ENCODE measurements around the gene ARHGEF18.
"Not testable (repeated sequence)": the region's sequence is repeated elsewhere in the genome, so short reads cannot be mapped to it uniquely, and the experiment has no call there.

Gene ARHGEF18

DNA sequence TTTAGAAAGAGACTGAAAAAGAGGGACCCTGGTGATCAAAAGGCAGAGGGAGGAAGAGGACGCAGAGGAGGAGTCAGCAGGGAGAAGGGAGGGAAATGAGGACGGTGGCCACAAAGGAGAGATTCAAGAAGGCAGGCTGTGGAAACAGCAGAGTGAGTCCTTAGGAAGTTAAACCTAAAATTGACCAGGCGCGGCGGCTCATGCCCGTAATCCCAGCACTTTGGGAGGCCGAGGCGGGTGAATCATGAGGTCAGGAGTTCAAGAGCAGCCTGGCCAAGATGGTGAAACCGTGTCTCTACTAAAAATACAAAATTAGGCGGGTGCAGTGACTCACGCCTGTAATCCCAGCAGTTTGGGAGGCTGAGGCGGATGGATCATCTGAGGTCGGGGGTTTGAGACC lies 20.1 kb downstream of the ARHGEF18 start:
- H3K9me3 ChIP-seq (ENCODE audit: control insufficient read depth, insufficient read depth, low read depth, low read length); H3K4me3 ChIP-seq (ENCODE audit: low read depth, low read length); H3K9ac ChIP-seq (ENCODE audit: low read length); H3K36me3 ChIP-seq (ENCODE audit: control insufficient read depth, insufficient read depth, low read length); H3K27ac ChIP-seq (ENCODE audit: low read depth, low read length); H3K4me1 ChIP-seq (ENCODE audit: control insufficient read depth, insufficient read depth, low read length): not testable (repeated sequence)
- H3K27me3 ChIP-seq (ENCODE audit: control insufficient read depth, insufficient read depth, low read length): peaks cover 16% of the 10 kb centered on the region; the same call in 1 of the 2 replicates

DNA sequence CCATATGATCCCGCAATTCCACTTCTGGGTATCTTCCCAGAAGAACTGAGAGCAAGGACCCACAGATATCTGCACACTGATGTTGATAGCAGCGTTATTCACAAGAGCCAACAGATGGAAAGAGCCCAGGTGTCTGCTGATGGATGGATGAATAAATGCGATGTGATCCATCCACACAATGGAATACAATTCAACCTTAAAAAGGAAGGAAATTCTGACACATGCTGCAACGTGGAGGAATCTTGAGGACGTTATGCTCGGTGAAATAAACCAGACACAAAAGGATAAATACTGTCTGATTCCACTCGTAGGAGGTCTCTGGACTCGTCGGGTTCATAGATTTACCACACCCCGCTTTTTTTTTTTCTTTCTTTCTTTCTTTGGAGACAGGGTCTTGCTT lies 21.8 kb downstream of the ARHGEF18 start:
- Histone ChIP-seq H3K27ac (ENCODE audit: low read depth, low read length) (no peak overlapping the region), H3K4me3 (ENCODE audit: low read depth, low read length) (no peak overlapping the region), H3K9me3 (ENCODE audit: control insufficient read depth, insufficient read depth, low read depth, low read length) (no peaks in the 10 kb centered on the region), H3K9ac (ENCODE audit: low read length) (no peak overlapping the region), H3K36me3 (ENCODE audit: control insufficient read depth, insufficient read depth, low read length) (no peaks in the 10 kb centered on the region), H3K4me1 (ENCODE audit: control insufficient read depth, insufficient read depth, low read length) (no peaks in the 10 kb centered on the region), H3K27me3 (ENCODE audit: control insufficient read depth, insufficient read depth, low read length) (no peaks in the 10 kb centered on the region; the same call in 1 of the 2 replicates)

DNA sequence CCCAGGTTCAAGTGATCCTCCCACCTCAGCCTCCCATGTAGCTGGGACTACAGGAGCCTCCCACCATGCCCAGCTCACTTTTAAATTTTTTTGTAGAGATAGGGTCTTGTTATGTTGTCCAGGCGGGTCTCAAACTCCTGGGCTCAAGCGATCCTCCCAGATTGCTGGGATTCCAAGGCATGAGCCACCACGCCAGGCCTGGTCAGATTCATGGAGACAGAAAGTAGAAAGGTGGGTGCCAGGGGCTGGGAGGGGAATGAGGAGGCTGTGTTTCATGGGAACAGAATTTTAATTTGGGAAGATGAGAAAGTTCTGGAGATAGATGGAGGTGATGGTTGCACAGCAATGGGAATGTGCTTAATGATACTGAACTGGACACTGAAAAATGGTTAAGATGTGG lies 22.3 kb downstream of the ARHGEF18 start:
- no peaks in the 10 kb centered on the region for H3K27me3 ChIP-seq (ENCODE audit: control insufficient read depth, insufficient read depth, low read length)
- peaks cover 4% of the 10 kb centered on the region; the same call in 1 of the 2 replicates for H3K4me1 ChIP-seq (ENCODE audit: control insufficient read depth, insufficient read depth, low read length)
- no peaks in the 10 kb centered on the region for H3K36me3 ChIP-seq (ENCODE audit: control insufficient read depth, insufficient read depth, low read length)
- no peak overlapping the region for H3K9ac ChIP-seq (ENCODE audit: low read length)
- no peak overlapping the region for H3K4me3 ChIP-seq (ENCODE audit: low read depth, low read length)
- no peaks in the 10 kb centered on the region for H3K9me3 ChIP-seq (ENCODE audit: control insufficient read depth, insufficient read depth, low read depth, low read length)
- H3K27ac ChIP-seq (ENCODE audit: low read depth, low read length): no peak overlapping the region

DNA sequence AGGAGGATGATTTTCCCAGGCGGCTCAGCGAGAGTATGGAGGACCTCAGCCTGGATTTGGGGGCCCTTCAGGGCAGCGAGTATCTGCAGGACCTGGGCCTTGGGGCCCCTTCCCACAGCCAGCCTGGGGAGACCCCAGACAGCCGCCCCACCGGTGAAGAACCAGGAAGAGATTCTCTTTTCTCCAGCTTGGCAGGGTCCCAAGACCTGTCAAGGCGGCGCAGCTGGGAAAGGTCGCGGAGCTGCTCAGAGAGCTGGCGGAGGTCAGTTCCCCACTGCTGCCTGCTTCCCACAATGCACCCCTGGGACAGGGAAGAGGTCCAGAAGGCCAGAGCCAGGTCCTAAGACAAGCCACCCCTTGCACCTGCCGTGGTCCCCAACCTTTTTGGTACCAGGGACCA lies 24.1 kb downstream of the ARHGEF18 start:
- Histone ChIP-seq H3K27me3 (ENCODE audit: control insufficient read depth, insufficient read depth, low read length) (no peaks in the 10 kb centered on the region), H3K9me3 (ENCODE audit: control insufficient read depth, insufficient read depth, low read depth, low read length) (no peaks in the 10 kb centered on the region), H3K4me3 (ENCODE audit: low read depth, low read length) (no peak overlapping the region), H3K4me1 (ENCODE audit: control insufficient read depth, insufficient read depth, low read length) (peaks cover 4% of the 10 kb centered on the region; the same call in 1 of the 2 replicates), H3K36me3 (ENCODE audit: control insufficient read depth, insufficient read depth, low read length) (no peaks in the 10 kb centered on the region), H3K9ac (ENCODE audit: low read length) (no peak overlapping the region), H3K27ac (ENCODE audit: low read depth, low read length) (no peak overlapping the region)

DNA sequence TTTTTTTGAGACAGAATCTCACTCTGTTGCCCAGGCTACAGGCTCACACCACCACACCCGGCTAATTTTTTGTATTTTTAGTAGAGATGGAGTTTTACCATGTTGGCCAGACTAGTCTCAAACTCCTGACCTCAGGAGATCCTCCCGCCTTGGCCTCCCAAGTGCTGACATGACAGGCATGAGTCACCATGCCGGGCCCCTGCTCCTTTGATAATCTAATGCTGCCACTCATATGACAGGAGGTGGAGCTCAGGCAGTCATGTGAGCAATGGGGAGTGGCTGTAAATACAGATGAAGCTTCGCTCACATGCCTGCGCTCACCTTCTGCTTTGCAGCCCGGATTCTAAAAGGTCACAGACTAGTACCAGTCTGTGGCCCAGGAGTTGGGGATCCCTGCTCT lies 25.1 kb downstream of the ARHGEF18 start:
- Histone ChIP-seq H3K9me3 (ENCODE audit: control insufficient read depth, insufficient read depth, low read depth, low read length) (no peaks in the 10 kb centered on the region), H3K36me3 (ENCODE audit: control insufficient read depth, insufficient read depth, low read length) (no peaks in the 10 kb centered on the region), H3K9ac (ENCODE audit: low read length) (no peak overlapping the region), H3K4me1 (ENCODE audit: control insufficient read depth, insufficient read depth, low read length) (peaks cover 4% of the 10 kb centered on the region; the same call in 1 of the 2 replicates), H3K27me3 (ENCODE audit: control insufficient read depth, insufficient read depth, low read length) (no peaks in the 10 kb centered on the region), H3K27ac (ENCODE audit: low read depth, low read length) (no peak overlapping the region), H3K4me3 (ENCODE audit: low read depth, low read length) (no peak overlapping the region)

DNA sequence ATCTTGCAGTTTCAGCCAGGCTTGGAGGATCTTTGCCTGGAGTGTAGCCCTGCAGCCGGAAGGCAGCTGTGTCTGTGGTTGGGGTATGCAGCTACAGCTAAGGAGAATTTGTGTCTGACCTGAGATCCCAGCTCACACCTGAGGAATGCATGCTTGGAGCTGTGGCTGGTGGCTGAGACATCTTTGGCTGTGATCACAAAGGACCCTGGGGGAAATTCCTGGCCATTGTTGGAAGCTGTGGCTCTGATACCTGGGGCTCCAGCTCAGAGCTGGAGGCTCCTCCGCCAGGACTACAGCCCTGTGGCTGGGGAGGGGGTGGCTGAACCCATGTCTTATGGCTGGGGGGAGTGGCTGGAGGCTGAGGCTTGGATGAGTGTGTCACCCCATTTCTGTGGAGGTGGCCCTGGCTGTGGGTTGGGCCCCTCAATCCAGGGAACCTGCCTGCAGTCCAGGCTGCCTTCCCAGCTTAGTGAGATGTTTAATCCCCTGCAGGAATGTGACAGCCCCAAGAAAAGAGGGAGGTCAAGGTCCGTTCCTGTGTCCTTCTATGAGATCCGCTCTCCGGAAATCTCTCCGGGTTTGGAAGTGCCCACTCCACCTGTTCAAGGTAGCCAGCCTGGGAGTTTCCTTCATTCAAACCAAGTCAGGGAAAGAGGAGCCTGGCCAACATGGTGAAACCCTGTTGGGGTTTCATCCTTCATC lies 27.6 kb downstream of the ARHGEF18 start:
- Histone ChIP-seq H3K27me3 (ENCODE audit: control insufficient read depth, insufficient read depth, low read length) (no peaks in the 10 kb centered on the region), H3K9me3 (ENCODE audit: control insufficient read depth, insufficient read depth, low read depth, low read length) (no peaks in the 10 kb centered on the region), H3K9ac (ENCODE audit: low read length) (no peak overlapping the region), H3K36me3 (ENCODE audit: control insufficient read depth, insufficient read depth, low read length) (no peaks in the 10 kb centered on the region), H3K4me1 (ENCODE audit: control insufficient read depth, insufficient read depth, low read length) (peaks cover 4% of the 10 kb centered on the region; the same call in 1 of the 2 replicates), H3K4me3 (ENCODE audit: low read depth, low read length) (no peak overlapping the region), H3K27ac (ENCODE audit: low read depth, low read length) (no peak overlapping the region)

DNA sequence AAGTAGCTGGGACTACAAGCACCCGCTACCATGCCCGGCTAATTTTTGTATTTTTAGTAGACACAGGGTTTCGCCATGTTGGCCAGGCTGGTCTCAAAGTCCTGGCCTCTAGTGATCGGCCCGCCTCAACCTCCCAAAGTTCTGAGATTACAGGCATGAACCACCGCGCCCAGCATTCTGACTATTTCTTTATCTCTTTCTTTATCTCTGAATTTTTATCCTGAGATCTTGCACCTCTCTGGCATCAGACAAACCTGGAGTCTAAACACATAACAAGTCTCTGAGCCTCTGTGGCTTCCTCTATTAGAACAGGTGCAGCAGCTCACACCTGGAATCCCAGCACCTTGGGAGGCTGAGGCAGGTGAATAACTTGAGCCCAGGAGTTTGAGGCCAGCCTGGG lies 28.5 kb downstream of the ARHGEF18 start:
- Histone ChIP-seq H3K36me3 (ENCODE audit: control insufficient read depth, insufficient read depth, low read length) (no peaks in the 10 kb centered on the region), H3K4me3 (ENCODE audit: low read depth, low read length) (no peak overlapping the region), H3K9me3 (ENCODE audit: control insufficient read depth, insufficient read depth, low read depth, low read length) (no peaks in the 10 kb centered on the region), H3K27me3 (ENCODE audit: control insufficient read depth, insufficient read depth, low read length) (no peaks in the 10 kb centered on the region), H3K9ac (ENCODE audit: low read length) (no peak overlapping the region), H3K4me1 (ENCODE audit: control insufficient read depth, insufficient read depth, low read length) (peaks cover 4% of the 10 kb centered on the region; the same call in 1 of the 2 replicates), H3K27ac (ENCODE audit: low read depth, low read length) (no peak overlapping the region)

DNA sequence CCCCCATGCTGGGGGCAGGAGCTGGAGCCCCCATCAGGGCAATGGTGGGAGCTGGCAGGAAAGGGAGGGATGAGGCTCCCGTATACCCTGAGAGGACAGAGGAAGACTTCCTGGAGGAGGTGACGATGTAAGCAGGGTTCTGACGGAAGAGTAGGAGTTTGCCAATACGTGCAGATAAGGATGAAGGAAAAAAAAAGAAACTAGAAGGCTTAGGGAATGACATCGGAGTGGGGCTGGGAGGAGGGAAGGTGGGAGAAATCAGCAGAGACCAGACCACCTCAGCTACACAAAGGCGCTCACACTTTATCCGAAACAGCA lies 32.3 kb downstream of the ARHGEF18 start:
- no peaks in the 10 kb centered on the region for H3K36me3 ChIP-seq (ENCODE audit: control insufficient read depth, insufficient read depth, low read length)
- H3K27me3 ChIP-seq (ENCODE audit: control insufficient read depth, insufficient read depth, low read length): no peaks in the 10 kb centered on the region
- H3K9me3 ChIP-seq (ENCODE audit: control insufficient read depth, insufficient read depth, low read depth, low read length): no peaks in the 10 kb centered on the region
- no peak overlapping the region for H3K27ac ChIP-seq (ENCODE audit: low read depth, low read length)
- H3K4me3 ChIP-seq (ENCODE audit: low read depth, low read length): no peak overlapping the region
- no peak overlapping the region for H3K9ac ChIP-seq (ENCODE audit: low read length)
- peaks cover 2% of the 10 kb centered on the region; the same call in 1 of the 2 replicates for H3K4me1 ChIP-seq (ENCODE audit: control insufficient read depth, insufficient read depth, low read length)

DNA sequence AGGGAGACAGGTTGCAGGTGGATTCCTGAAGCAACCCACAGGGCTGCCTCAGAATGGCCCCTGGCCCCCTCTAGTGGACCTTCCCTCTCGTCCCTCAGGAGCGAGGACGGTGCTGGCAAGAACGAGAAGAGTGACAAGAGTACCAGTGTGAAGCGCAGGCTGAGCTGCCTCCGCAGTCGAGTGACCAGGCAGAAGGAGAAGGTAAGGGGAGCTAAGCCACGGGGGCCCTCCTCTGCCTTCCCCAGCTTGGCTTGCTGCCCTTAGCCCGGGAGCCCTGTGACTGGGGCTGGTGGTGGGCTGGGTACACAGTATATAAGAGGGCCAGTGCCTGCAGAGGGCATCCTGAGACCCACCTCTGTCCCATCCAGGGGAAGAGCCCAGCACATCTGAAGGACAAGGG lies 34.0 kb downstream of the ARHGEF18 start:
- no peaks in the 10 kb centered on the region for H3K9me3 ChIP-seq (ENCODE audit: control insufficient read depth, insufficient read depth, low read depth, low read length)
- no peak overlapping the region for H3K9ac ChIP-seq (ENCODE audit: low read length)
- H3K27me3 ChIP-seq (ENCODE audit: control insufficient read depth, insufficient read depth, low read length): no peaks in the 10 kb centered on the region
- no peak overlapping the region for H3K27ac ChIP-seq (ENCODE audit: low read depth, low read length)
- no peaks in the 10 kb centered on the region for H3K36me3 ChIP-seq (ENCODE audit: control insufficient read depth, insufficient read depth, low read length)
- H3K4me1 ChIP-seq (ENCODE audit: control insufficient read depth, insufficient read depth, low read length): peaks cover 13% of the 10 kb centered on the region
- H3K4me3 ChIP-seq (ENCODE audit: low read depth, low read length): no peak overlapping the region

DNA sequence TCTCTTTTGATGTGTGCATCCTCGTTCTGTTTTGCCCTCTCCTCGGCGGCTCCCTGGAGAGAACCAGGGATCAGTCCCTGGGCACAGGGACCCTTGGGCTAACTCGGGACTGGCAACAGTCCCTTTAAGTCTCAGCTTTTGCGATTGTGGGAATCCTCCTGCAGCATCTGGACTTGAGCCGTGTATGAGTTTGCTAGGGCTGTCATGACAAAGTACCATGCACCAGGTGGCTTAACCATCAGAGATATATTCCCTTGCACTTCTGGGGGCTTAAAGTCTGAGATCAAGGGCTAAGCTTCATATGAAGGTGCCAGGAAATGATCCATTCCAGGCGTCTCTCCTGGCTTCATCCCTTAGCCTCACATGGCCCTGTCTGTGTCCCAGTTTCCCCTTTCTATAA lies 34.5 kb downstream of the ARHGEF18 start:
- Histone ChIP-seq H3K4me1 (ENCODE audit: control insufficient read depth, insufficient read depth, low read length) (peaks cover 13% of the 10 kb centered on the region), H3K27ac (ENCODE audit: low read depth, low read length) (no peak overlapping the region), H3K27me3 (ENCODE audit: control insufficient read depth, insufficient read depth, low read length) (no peaks in the 10 kb centered on the region), H3K36me3 (ENCODE audit: control insufficient read depth, insufficient read depth, low read length) (no peaks in the 10 kb centered on the region), H3K9me3 (ENCODE audit: control insufficient read depth, insufficient read depth, low read depth, low read length) (no peaks in the 10 kb centered on the region), H3K4me3 (ENCODE audit: low read depth, low read length) (no peak overlapping the region), H3K9ac (ENCODE audit: low read length) (no peak overlapping the region)

DNA sequence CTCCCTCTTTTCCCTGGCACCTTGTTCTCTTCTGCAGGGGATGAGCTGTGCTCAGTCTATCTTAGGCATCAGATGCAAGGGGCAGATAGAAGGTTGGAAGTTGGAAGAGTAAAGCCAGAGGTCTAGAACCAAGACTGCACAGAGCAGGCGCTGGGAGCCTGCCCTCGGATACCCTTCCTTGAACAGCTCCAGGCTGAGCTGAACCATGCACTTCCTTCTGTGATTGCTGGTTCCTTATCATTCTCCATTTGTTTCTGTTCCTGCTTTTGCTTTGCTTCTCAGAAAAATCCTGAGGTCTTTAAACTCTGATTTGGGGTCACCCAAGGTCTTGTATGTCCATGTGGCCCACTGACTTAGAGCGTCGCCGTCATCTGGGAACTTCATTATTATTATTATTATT lies 36.3 kb downstream of the ARHGEF18 start:
- H3K9me3 ChIP-seq (ENCODE audit: control insufficient read depth, insufficient read depth, low read depth, low read length): no peaks in the 10 kb centered on the region
- H3K27ac ChIP-seq (ENCODE audit: low read depth, low read length): no peak overlapping the region
- H3K4me1 ChIP-seq (ENCODE audit: control insufficient read depth, insufficient read depth, low read length): peaks cover 13% of the 10 kb centered on the region
- no peak overlapping the region for H3K4me3 ChIP-seq (ENCODE audit: low read depth, low read length)
- no peaks in the 10 kb centered on the region for H3K27me3 ChIP-seq (ENCODE audit: control insufficient read depth, insufficient read depth, low read length)
- H3K9ac ChIP-seq (ENCODE audit: low read length): no peak overlapping the region
- no peaks in the 10 kb centered on the region for H3K36me3 ChIP-seq (ENCODE audit: control insufficient read depth, insufficient read depth, low read length)

Data from HUES6 (cell line).